Brain microvascular endothelial cell (primary cell): ENCODE measurements around the gene CDH23.

Experiments
- DNase-seq: peaks from one replicate; pipeline ENCODE4 v3.0.0-alpha.2; 2020
- H3K27ac ChIP-seq: fragments of 250-450 bp; sonication (Bioruptor Pico); 2 replicates; pipeline ENCODE4 v1.5.1; 2020; ENCODE audit warnings: mild to moderate bottlenecking, moderate library complexity
- H3K27me3 ChIP-seq: fragments of 250-450 bp; sonication (Bioruptor Pico); replicated peaks from 2 replicates; pipeline ENCODE4 v1.5.1; 2020; ENCODE audit warnings: mild to moderate bottlenecking
- H3K36me3 ChIP-seq: fragments of 250-450 bp; sonication (Bioruptor Pico); replicated peaks from 2 replicates; pipeline ENCODE4 v1.5.1; 2020; ENCODE audit warnings: mild to moderate bottlenecking
- H3K4me3 ChIP-seq: 2 replicates; pipeline ENCODE4 v1.5.1; 2011; ENCODE audit warnings: low read depth, mild to moderate bottlenecking, control low read depth, low read length, moderate library complexity
- in situ Hi-C: cut with HindIII; loops from 2 replicates; pipeline ENCODE4 v1.10.0; 2017; ENCODE audit warnings: low sequenced_read_pairs, low pct_ligation_motif_present
- TF ChIP-seq, protein P1 (sequence below): IDR thresholded peaks from 2 replicates; pipeline ENCODE4 v1.5.1; 2011; ENCODE audit warnings: low read depth, mild to moderate bottlenecking, moderate library complexity, low read length, control low read depth, inconsistent platforms; ENCODE audit errors: missing control alignments

CDH23 gene

DNA sequence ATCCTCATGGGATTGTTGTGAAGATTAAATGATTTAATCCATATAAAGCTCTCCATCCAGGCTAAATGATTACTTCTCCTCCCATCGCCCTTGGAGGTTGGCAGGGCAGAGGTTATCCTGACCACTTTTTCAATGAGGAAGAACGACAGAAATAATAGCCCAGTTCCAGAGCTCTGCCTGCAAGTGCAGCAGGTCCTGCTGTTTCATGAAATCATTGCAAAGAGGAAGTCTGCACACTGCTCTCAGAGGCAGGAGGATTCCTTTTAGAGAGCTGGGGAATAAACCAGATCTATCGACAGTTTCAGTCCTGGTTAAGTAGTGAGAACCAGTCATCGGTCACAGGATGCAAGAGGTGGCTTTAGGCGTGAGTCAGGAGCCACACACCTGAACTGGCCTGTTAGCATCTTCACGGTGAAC is 25.0 kb upstream of the CDH23 start:
- TF ChIP-seq, protein P1, sequence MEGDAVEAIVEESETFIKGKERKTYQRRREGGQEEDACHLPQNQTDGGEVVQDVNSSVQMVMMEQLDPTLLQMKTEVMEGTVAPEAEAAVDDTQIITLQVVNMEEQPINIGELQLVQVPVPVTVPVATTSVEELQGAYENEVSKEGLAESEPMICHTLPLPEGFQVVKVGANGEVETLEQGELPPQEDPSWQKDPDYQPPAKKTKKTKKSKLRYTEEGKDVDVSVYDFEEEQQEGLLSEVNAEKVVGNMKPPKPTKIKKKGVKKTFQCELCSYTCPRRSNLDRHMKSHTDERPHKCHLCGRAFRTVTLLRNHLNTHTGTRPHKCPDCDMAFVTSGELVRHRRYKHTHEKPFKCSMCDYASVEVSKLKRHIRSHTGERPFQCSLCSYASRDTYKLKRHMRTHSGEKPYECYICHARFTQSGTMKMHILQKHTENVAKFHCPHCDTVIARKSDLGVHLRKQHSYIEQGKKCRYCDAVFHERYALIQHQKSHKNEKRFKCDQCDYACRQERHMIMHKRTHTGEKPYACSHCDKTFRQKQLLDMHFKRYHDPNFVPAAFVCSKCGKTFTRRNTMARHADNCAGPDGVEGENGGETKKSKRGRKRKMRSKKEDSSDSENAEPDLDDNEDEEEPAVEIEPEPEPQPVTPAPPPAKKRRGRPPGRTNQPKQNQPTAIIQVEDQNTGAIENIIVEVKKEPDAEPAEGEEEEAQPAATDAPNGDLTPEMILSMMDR: no peak
- Histone ChIP-seq H3K27me3 (peaks cover 6% of the 10 kb centered on the region), H3K27ac (no peak overlapping the region), H3K4me3 (no peak overlapping the region), H3K36me3 (no peaks in the 10 kb centered on the region)
- in situ Hi-C loops: no loop called here
- no peak for DNase-seq

DNA sequence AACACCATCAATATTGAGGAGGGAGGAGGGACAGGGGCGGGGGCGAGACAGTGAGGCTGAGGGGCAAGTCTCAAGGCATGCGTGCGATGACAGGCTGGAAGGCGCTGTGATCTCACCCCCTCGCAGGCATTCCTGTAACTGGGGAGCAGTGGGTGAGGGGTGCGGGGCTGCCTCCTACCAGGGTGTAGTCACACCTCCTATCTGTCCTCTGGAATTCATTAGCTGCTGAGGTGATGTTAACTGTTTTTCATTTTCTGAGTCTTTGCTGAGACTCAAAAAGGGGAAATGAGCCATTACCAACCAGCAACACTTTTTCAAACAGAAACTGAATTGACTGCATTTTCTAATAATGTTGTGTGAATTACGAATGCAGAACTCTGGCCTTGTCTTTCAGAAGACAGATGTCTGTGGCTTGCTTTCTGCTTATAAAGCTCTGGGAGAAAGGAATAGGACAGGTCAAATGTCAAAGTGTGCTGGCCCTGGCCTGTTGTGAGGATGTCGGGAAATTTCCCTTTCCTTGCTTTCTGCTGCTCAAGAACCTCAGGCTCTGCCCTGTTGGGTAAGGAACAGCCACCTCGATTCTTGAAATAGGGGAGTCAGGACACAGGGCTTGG is 23.7 kb upstream of the CDH23 start:
- no peak overlapping the region for H3K27ac ChIP-seq
- in situ Hi-C loops: no loop called here
- H3K36me3 ChIP-seq: no peaks in the 10 kb centered on the region
- H3K4me3 ChIP-seq: no peak overlapping the region
- no peak for DNase-seq
- peaks cover 6% of the 10 kb centered on the region for H3K27me3 ChIP-seq
- TF ChIP-seq, protein P1: no peak

DNA sequence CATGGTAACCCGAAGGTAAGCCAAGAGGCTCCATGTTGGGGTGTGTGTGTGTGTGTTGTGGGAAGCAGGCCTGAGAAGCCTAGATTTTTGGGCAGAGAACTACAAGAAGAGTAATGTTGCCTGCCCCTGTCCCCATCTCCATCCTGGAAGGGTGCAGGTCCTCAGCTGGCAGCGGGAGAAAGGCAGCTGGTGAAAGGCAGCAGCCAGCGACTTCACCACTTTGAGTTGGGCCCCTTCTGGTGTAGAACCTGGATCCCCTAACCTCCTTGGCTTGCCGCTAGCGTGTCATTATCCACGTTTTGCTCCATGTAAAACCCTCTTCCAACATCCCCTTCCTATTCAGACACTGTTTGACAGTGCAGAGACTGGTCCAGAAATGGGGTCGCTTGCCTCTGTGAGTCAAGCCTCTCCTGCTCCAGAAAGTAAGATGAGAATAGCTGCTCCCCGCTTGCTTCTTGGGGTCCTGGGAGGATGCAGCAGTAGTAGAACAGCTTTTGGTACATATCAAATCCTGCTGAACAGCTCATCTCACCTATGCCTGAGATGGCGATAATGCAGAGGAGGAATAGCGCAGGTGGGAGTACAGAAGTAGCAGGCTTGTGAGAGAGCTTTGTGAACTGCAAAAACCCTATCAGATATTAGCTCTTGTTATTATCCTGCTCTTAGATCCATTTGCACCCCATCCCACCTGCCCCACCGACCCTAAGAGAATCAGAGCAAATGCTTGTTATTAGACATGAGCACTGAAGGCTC is 22.1 kb upstream of the CDH23 start:
- no peak overlapping the region for H3K4me3 ChIP-seq
- H3K36me3 ChIP-seq: no peaks in the 10 kb centered on the region
- no peak overlapping the region for H3K27ac ChIP-seq
- in situ Hi-C loops: no loop called here
- TF ChIP-seq, protein P1: no peak
- DNase-seq: no peak
- H3K27me3 ChIP-seq: peaks cover 6% of the 10 kb centered on the region

DNA sequence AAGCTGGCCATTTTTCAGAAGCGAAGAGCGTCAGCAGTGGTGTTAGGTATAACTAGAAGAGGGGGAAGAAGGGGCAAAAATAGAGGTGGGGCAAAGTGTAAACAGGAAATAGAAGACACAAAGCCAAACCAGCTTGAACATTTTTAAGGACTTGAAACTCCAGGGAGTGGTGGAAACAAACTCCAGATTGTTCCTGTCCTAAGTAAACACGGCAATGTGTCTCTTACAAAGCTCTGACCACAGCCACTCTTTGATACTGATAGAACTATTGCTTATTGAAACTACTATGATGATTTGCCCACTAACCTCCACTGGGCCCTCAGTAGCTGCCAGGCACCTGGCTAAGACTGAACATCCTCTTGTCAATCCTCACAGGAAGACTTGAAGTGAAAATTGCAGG is 20.8 kb upstream of the CDH23 start:
- Histone ChIP-seq H3K27me3 (peaks cover 6% of the 10 kb centered on the region), H3K36me3 (no peaks in the 10 kb centered on the region)
- in situ Hi-C loops: no loop called here

DNA sequence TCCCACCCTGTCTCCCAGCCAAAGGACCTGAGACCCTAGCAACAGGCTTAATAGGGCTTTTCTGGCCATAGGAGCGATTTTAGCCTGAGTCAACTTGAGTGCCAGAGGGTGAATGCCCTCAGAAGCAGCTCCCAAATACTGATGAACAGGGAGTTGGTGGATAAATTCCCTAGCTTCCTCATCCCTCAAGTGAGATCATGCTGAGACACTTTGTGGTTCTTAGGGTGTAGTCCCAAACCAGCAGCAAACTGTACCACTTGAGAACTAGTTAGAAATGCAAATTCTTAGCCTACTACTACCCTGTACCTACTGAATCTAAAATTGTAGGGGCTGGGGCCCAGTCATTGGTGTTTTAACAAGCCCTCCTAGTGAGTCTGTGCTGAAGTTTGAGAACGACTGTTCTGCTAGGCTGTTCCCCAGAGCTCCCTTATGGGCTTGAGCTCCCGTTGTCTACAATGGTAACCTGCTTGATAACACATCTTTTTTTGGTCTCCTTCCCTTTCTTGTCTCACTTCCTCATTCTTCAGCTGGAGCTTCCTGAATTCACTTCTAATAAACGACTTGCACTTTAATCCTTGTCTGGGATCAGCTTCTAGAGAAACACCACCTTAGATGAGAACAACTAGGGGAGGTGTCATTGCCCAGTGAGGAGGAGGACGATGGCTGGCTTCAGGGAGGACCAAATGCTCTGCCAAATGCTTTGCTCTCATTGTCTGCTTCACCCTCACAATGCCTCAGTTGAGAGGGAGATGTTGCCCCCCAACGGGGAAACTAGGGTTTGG is 18.2 kb upstream of the CDH23 start:
- Histone ChIP-seq H3K27me3 (no peaks in the 10 kb centered on the region), H3K27ac (no peak overlapping the region), H3K4me3 (no peak overlapping the region), H3K36me3 (no peaks in the 10 kb centered on the region)
- in situ Hi-C loops: no loop called here
- DNase-seq: no peak
- TF ChIP-seq, protein P1: no peak

More for the DNA sequence above, 20.8 kb upstream of the CDH23 start:
- TF ChIP-seq, protein P1: no peak
- DNase-seq: no peak
- Histone ChIP-seq H3K27ac (no peak overlapping the region), H3K4me3 (no peak overlapping the region)
